Adrenal gland (tissue), 12 donors: Measurements from ENCODE around the gene GSTA1. TPM values are rescaled to one million over a fixed set of nuclear protein-coding genes. Genes with fewer than 3 reads are reported as not detected.
A peak's percentile ranks its signal among the peaks of the same experiment; 100 is the strongest.
"Not testable (repeated sequence)": the region's sequence is repeated elsewhere in the genome, so short reads cannot be mapped to it uniquely, and the experiment has no call there.

Experiments used
- DNase-seq, 7 donors: peaks; one replicate each; pipeline ENCODE4 v3.0.0-alpha.2; 2019 to 2020
- H3K27ac ChIP-seq, 5 donors: fragments of 200-600 bp; sonication (generic) in 4 of 5; 1 replicate in 3 of 5; 2 replicates in 2 of 5; pipeline versions ENCODE4 v1.5.1 to v1.8.0; 2016 to 2020; ENCODE audit warnings: mild to moderate bottlenecking in 1 of 5
- H3K27me3 ChIP-seq: fragments of 200-600 bp; 2 replicates; pipeline ENCODE4 v1.8.0; 2021
- H3K36me3 ChIP-seq, 2 donors: fragments of 200-600 bp; replicated peaks in 1 of 2; 1 replicate in 1 of 2; 2 replicates in 1 of 2; pipeline versions ENCODE4 v1.5.1 to v1.8.0; 2018 to 2022
- H3K4me1 ChIP-seq, 2 donors: fragments of 200-600 bp; replicated peaks in 1 of 2; 1 replicate in 1 of 2; 2 replicates in 1 of 2; pipeline versions ENCODE4 v1.5.1 to v1.8.0; 2018 to 2021
- H3K4me3 ChIP-seq, 4 donors: fragments of 200-600 bp; sonication (generic) in 3 of 4; one replicate each; pipeline ENCODE4 v1.5.1; 2016 to 2018
- H3K9me3 ChIP-seq, 3 donors: fragments of 200-600 bp; sonication (generic) in 1 of 3; replicated peaks in 1 of 3; 1 replicate in 2 of 3; 2 replicates in 1 of 3; pipeline versions ENCODE4 v1.5.1 to v1.8.0; 2016 to 2021
- CTCF ChIP-seq, 6 experiments: fragments of 450-650 bp in 4 of 6; fragments of 200-600 bp in 2 of 6; sonication (generic) in 1 of 6; IDR thresholded peaks; 1 replicate in 5 of 6; 2 replicates in 1 of 6; pipeline versions ENCODE4 v1.5.1 to v1.8.0; 2016 to 2021; ENCODE audit warnings: antibody characterized with exemption in 6 of 6, mild to moderate bottlenecking in 2 of 6, moderate library complexity in 1 of 6
- POLR2A ChIP-seq, 2 donors: fragments of 450-650 bp; IDR thresholded peaks; one replicate each; pipeline ENCODE4 v1.6.1; 2017; ENCODE audit warnings: antibody characterized with exemption in 2 of 2, mild to moderate bottlenecking in 2 of 2, moderate library complexity in 1 of 2
- WGBS, 4 donors: extraction: QIAGEN DNeasy Blood & Tissue Kit in 2 of 4; methylation state at CpG; one replicate each; pipeline versions ENCODE4 v1.1.5 to v1.1.7; 2013 to 2017; 5-methylcytosine and 5-hydroxymethylcytosine counted together
- intact Hi-C, 2 donors: fragments of 100-400 bp; cut with DNase I; formaldehyde crosslinking; loops; one replicate each; pipeline versions ENCODE4 v1.14.1 to v1.15.0; 2022 to 2023
- polyA plus RNA-seq, 3 donors: library from polyadenylated mRNA; stranded (reverse); fragments of 200-250 nt in 2 of 3; fragments of 350-450 nt in 1 of 3; fragmentation: Illumina TruSeq in 1 of 3; extraction: RNeasy Lipid Tissue Mini Kit (QIAGEN cat#74804) in 1 of 3; gene quantifications; one replicate each; pipeline ENCODE4 v1.2.3, GENCODE V29; 2013 to 2014
- total RNA-seq, 9 donors: library from RNA; depleted of rRNA in 4 of 9; stranded (reverse); fragments of >200 nt in 4 of 9; fragments of 120-200 nt in 1 of 9; fragmentation: NEBNext Ultra II Directional in 1 of 9; extraction: Animal tissue kit (Norgen Biotek cat#: 25700) in 1 of 9; gene quantifications; one replicate each; pipeline versions ENCODE4 v1.1.0 to v1.2.4, GENCODE V29; 2013 to 2023
- donor health status: healthy with polysubstance abuse.
- donor health status: Bipolar disorder and iron deficiency.
- donor health status: DM: yes; HTN: yes; CAD: no.
- donor health status: DM: no; HTN: no; CAD: no.
- donor health status: DM: no; HTN: no; CAD: no.
- donor health status: DM: yes; HTN: yes; CAD: no.

Gene GSTA1
- total and polyA plus RNA-seq, 12 donors = 118 to 5,177 (median 860) TPM

DNA sequence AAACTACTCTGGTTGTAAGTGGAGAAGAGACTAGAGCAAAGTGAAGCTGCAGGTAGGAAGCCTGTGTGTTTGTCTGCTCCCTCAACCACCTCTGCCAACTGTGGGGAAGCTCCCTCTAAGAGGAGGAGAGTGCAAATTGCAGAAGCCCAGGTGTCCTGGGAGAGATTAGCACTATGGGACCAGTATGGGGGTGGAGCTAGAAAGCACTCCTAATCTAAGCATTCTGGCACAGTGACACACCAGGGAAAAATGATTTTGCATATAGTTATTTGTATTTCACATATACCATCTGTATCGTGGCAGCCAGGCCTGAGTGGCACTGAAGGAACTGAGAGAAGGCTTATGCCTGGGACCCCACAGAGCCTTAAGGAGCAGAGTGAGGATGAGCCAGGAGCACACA lies 12.8 kb downstream of the GSTA1 start:
- Histone ChIP-seq H3K36me3 (no peaks in the 10 kb centered on the region), H3K9me3 (no peaks in the 10 kb centered on the region), H3K27ac (peak overlapping the region in 1 of 5 donors; percentile 3), H3K27me3 (no peaks in the 10 kb centered on the region), H3K4me3 (no peak overlapping the region), H3K4me1 (peaks cover 0 to 5% of the 10 kb centered on the region in 2 donors)
- no peak for DNase-seq
- WGBS, 4 donors = 0 to 6% (median 0%) methylated on average over 1 of the region's 1 CpG
- no peak for TF ChIP-seq CTCF (IDR thresholded peaks at IDR 0.05)
- TF ChIP-seq POLR2A (IDR thresholded peaks at IDR 0.05) = no peak
- intact Hi-C loops = no loop called here

DNA sequence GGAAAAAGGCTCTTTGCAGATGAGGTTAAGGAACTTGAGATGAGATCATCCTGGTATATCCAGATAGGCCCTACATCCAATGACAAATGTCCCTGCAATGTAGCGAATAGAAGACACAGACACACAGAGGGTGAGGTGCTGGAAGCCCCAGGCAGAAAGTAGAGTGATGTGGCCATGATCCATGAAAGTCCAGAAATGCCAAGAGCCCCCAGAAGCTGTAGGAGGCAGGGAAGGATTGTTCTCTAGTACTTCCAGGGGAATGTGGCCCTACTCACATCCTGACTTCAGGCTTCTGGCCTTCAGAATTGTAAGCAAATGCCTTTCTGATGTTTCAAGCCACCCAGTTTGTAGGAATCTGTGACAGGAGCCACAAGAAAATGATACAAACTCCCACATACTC lies 14.0 kb downstream of the GSTA1 start:
- H3K4me1 ChIP-seq, H3K36me3 ChIP-seq, H3K4me3 ChIP-seq, H3K27me3 ChIP-seq, DNase-seq, intact Hi-C loops, H3K9me3 ChIP-seq: not testable (repeated sequence)
- peak overlapping the region in 4 of 5 donors; percentile 1 to 81 (median 54) for H3K27ac ChIP-seq
- 57 to 90% (median 60%) methylated on average over 1 of the region's 1 CpG for WGBS, 4 donors

- H3K9me3 ChIP-seq = no peaks in the 10 kb centered on the region
- DNase-seq = no peak
- WGBS, 4 donors = 20 to 49% (median 32%) methylated on average over 3 of the region's 3 CpGs
- H3K36me3 ChIP-seq = no peaks in the 10 kb centered on the region
- intact Hi-C loops = no loop called here
- peak overlapping the region; percentile 51 to 81 (median 69) for H3K27ac ChIP-seq
- peaks cover 0 to 5% of the 10 kb centered on the region in 2 donors for H3K4me1 ChIP-seq
- H3K27me3 ChIP-seq = no peaks in the 10 kb centered on the region
- TF ChIP-seq POLR2A (IDR thresholded peaks at IDR 0.05) (peak in 1 of 2 donors; percentile 13), CTCF (IDR thresholded peaks at IDR 0.05) (no peak)
- H3K4me3 ChIP-seq = no peak overlapping the region
Observed at GRCh38 chr6:52788478-52788877, 15.1 kb downstream of the GSTA1 start.

GRCh38 chr6:52787917-52788316 lies 15.7 kb downstream of the GSTA1 start:
- Histone ChIP-seq H3K4me1 (peaks cover 0 to 5% of the 10 kb centered on the region in 2 donors), H3K27ac (peak overlapping the region; percentile 30 to 81 (median 75)), H3K4me3 (no peak overlapping the region), H3K36me3 (no peaks in the 10 kb centered on the region), H3K27me3 (no peaks in the 10 kb centered on the region), H3K9me3 (no peaks in the 10 kb centered on the region)
- intact Hi-C loops = no loop called here
- DNase-seq = peak in 4 of 7 donors; percentile 38 to 59 (median 46)
- 28 to 38% (median 30%) methylated on average over 3 of the region's 3 CpGs for WGBS, 4 donors
- TF ChIP-seq POLR2A (IDR thresholded peaks at IDR 0.05) (no peak), CTCF (IDR thresholded peaks at IDR 0.05) (no peak)

DNA sequence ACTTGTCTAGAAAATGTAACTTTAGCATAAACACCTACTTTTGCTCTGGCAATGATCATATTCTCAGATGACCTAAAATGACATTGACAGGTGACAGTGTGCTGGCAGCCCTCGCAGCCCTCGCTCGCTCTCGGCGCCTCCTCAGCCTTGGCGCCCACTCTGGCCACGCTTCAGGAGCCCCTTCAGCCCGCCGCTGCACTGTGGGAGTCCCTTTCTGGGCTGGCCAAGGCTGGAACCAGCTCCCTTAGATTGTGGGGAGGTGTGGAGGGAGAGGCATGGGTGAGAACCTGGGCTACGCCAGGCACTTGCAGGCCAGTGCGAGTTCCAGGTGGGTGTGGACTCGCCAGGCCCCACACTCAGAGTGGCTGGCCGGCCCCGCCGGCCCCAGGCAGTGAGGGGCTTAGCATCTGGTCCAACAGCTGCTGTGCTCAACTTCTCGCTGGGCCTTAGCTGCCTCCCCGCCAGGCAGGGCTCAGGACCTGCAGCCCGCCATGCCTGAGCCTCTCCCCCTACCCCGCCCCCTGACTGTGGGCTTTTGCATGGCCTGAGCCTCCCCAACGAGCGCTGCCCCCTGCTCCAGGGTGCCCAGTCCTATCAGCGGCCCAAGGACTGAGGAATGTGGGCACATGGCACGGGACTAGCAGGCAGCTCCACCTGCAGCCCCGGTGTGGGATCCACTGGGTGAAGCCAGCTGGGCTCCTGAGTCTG lies 17.2 kb downstream of the GSTA1 start:
- 94 to 95% (median 94%) methylated on average over 9 to 24 of the region's 24 CpGs for WGBS, 4 donors
- no peak for TF ChIP-seq CTCF (IDR thresholded peaks at IDR 0.05)
- TF ChIP-seq POLR2A (IDR thresholded peaks at IDR 0.05) = no peak
- Histone ChIP-seq H3K4me1 (peaks cover 0 to 5% of the 10 kb centered on the region in 2 donors), H3K36me3 (no peaks in the 10 kb centered on the region), H3K27me3 (no peaks in the 10 kb centered on the region), H3K27ac (peak overlapping the region in 4 of 5 donors; percentile 33 to 81 (median 68)), H3K9me3 (no peaks in the 10 kb centered on the region), H3K4me3 (no peak overlapping the region)
- intact Hi-C loops = no loop called here
- DNase-seq = no peak

GRCh38 chr6:52782696-52783274 lies 20.8 kb downstream of the GSTA1 start:
- H3K27ac ChIP-seq, H3K9me3 ChIP-seq, intact Hi-C loops, H3K27me3 ChIP-seq, DNase-seq, H3K36me3 ChIP-seq, H3K4me3 ChIP-seq, H3K4me1 ChIP-seq: not testable (repeated sequence)
- 28 to 70% (median 37%) methylated on average over 2 to 3 of the region's 3 CpGs for WGBS, 4 donors

DNA sequence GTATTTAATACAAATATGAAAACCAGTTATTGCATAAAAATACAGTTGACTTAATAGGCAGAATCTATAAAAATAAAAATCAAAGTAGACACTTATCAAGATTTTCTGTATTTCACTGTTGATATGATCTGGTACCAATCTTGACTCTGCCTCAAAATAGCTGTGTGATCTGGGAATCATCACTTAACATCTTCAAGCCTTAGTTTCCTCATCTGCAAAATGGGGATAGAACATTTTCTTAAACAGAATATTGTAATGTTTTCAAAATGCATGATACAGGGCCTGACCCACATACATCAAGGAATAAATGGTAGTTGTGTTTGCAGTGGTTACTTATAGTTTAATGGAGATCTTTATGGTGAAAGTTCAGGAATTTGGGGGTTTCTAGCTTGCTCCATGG lies 21.4 kb downstream of the GSTA1 start:
- H3K36me3 ChIP-seq, DNase-seq, intact Hi-C loops, H3K4me1 ChIP-seq, H3K4me3 ChIP-seq, H3K27me3 ChIP-seq, H3K9me3 ChIP-seq, H3K27ac ChIP-seq: not testable (repeated sequence)
